CD4-positive, CD25-positive, alpha-beta regulatory T cell (primary cell): Measurements from ENCODE around the gene USP49. TPM values are rescaled to one million over a fixed set of nuclear protein-coding genes. Genes with fewer than 3 reads are reported as not detected.
"Not testable (repeated sequence)": the region's sequence is repeated elsewhere in the genome, so short reads cannot be mapped to it uniquely, and the experiment has no call there.

Experiments
- ATAC-seq, 2 donors: fragments of 150-1000 bp; cut with Tn5 transposase; one replicate each; pipeline ENCODE4 v1.10.0; 2021; ENCODE audit warnings: low read depth in 2 of 2, moderate number of reproducible peaks in 2 of 2, moderate library complexity in 1 of 2
- DNase-seq, 3 donors: peaks; one replicate each; pipeline versions ENCODE4 v3.0.0 to v3.0.0-alpha.2; 2012 to 2022; ENCODE audit warnings: mixed read lengths in 1 of 3
- H3K27ac ChIP-seq: one replicate; pipeline ENCODE4 v1.7.0; 2013; ENCODE audit warnings: mild to moderate bottlenecking, low read length; ENCODE audit not compliant: insufficient read depth, poor library complexity, severe bottlenecking
- H3K27me3 ChIP-seq: one replicate; pipeline ENCODE4 v1.7.0; 2013; ENCODE audit warnings: low read length; ENCODE audit not compliant: control insufficient read depth, insufficient read depth
- H3K36me3 ChIP-seq: one replicate; pipeline ENCODE4 v1.7.0; 2013; ENCODE audit warnings: mild to moderate bottlenecking, low read length, moderate library complexity; ENCODE audit not compliant: control insufficient read depth, insufficient read depth
- H3K4me1 ChIP-seq: 2 replicates; pipeline ENCODE4 v1.7.0; 2013; ENCODE audit warnings: mild to moderate bottlenecking, low read length; ENCODE audit not compliant: insufficient read depth, control insufficient read depth, poor library complexity, severe bottlenecking
- H3K4me3 ChIP-seq: one replicate; pipeline ENCODE4 v1.7.0; 2013; ENCODE audit warnings: low read depth, mild to moderate bottlenecking, low read length, moderate library complexity
- H3K9me3 ChIP-seq, 2 experiments: 1 replicate in 1 of 2; 2 replicates in 1 of 2; pipeline ENCODE4 v1.7.0; 2013; ENCODE audit warnings: low read length in 2 of 2, mild to moderate bottlenecking in 1 of 2, moderate library complexity in 1 of 2; ENCODE audit not compliant: control insufficient read depth in 2 of 2
- H3K27ac Mint-ChIP-seq, 3 donors: one replicate each; pipeline ENCODE4 v1.8.0; 2020 to 2022; ENCODE audit warnings: mild to moderate bottlenecking in 3 of 3, mixed read lengths in 3 of 3, moderate library complexity in 2 of 3
- H3K27me3 Mint-ChIP-seq: one replicate; pipeline ENCODE4 v1.8.0; 2022; ENCODE audit warnings: mild to moderate bottlenecking, mixed read lengths
- H3K36me3 Mint-ChIP-seq: one replicate; pipeline ENCODE4 v1.8.0; 2020; ENCODE audit warnings: mixed read lengths
- H3K4me1 Mint-ChIP-seq, 4 donors: one replicate each; pipeline ENCODE4 v1.8.0; 2020 to 2022; ENCODE audit warnings: mixed read lengths in 4 of 4, mild to moderate bottlenecking in 1 of 4
- H3K4me3 Mint-ChIP-seq, 4 donors: one replicate each; pipeline ENCODE4 v1.8.0; 2020 to 2022; ENCODE audit warnings: mild to moderate bottlenecking in 4 of 4, mixed read lengths in 4 of 4, moderate library complexity in 3 of 4
- H3K9me3 Mint-ChIP-seq, 7 donors: one replicate each; pipeline ENCODE4 v1.8.0; 2020 to 2022; ENCODE audit warnings: mixed read lengths in 7 of 7, mild to moderate bottlenecking in 3 of 7, moderate library complexity in 2 of 7
- polyA plus RNA-seq, 4 donors: library from polyadenylated mRNA; unstranded; fragments of 300-500 nt; fragmentation: Illumina TruSeq; gene quantifications; one replicate each; pipeline ENCODE4 v1.2.3, GENCODE V29; 2021
- total RNA-seq: library from RNA; stranded (reverse); gene quantifications from one replicate; pipeline ENCODE4 v1.2.3, GENCODE V29; 2022

USP49 gene
- total RNA-seq (2.9 TPM), polyA plus RNA-seq (1 to 10 TPM in 1 of 4 donors, under 1 TPM in 3; 0.34 to 1.0 (median 0.47) TPM)

GRCh38 chr6:41895300-41896233 lies at the start of gene USP49:
Gene USP49, minus strand, starts transcription at chr6:41895375. Its CDS starts 88,392 bp downstream, at chr6:41806983.
- H3K36me3 ChIP-seq = no peaks in the 10 kb centered on the region
- DNase-seq = peak; percentile 88 to 90 (median 89)
- Mint-ChIP-seq H3K27me3 (no peaks in the 10 kb centered on the region), H3K27ac (peak within 1 kb of the TSS in 2 of 3 donors; percentile 83 to 97), H3K36me3 (no peaks in the 10 kb centered on the region), H3K4me1 (peaks cover 0 to 14% (median 10%) of the 10 kb centered on the region in 4 donors), H3K9me3 (no peaks in the 10 kb centered on the region), H3K4me3 (no peak within 1 kb of the TSS)
- H3K9me3 ChIP-seq = no peaks in the 10 kb centered on the region
- H3K4me3 ChIP-seq = peak within 1 kb of the TSS; percentile 97
- ATAC-seq = peak; percentile 94 to 97
- H3K4me1 ChIP-seq = peaks cover 24% of the 10 kb centered on the region
- H3K27me3 ChIP-seq = no peaks in the 10 kb centered on the region
- H3K27ac ChIP-seq = peak within 1 kb of the TSS; percentile 79

- Histone ChIP-seq H3K9me3 (no peaks in the 10 kb centered on the region), H3K4me3 (no peak overlapping the region), H3K27me3 (no peaks in the 10 kb centered on the region), H3K36me3 (no peaks in the 10 kb centered on the region), H3K4me1 (peaks cover 34% of the 10 kb centered on the region), H3K27ac (peak overlapping the region; percentile 57)
- H3K36me3 Mint-ChIP-seq = peaks cover 8% of the 10 kb centered on the region
- H3K27me3 Mint-ChIP-seq = no peaks in the 10 kb centered on the region
- no peak for DNase-seq
- peak overlapping the region in 1 of 3 donors; percentile 56 for H3K27ac Mint-ChIP-seq
- no peak overlapping the region for H3K4me3 Mint-ChIP-seq
- no peak for ATAC-seq
- no peaks in the 10 kb centered on the region for H3K9me3 Mint-ChIP-seq
- peaks cover 22 to 58% (median 36%) of the 10 kb centered on the region in 4 donors for H3K4me1 Mint-ChIP-seq
Measured at GRCh38 chr6:41943456-41943855, 48.3 kb upstream of the USP49 start.

DNA sequence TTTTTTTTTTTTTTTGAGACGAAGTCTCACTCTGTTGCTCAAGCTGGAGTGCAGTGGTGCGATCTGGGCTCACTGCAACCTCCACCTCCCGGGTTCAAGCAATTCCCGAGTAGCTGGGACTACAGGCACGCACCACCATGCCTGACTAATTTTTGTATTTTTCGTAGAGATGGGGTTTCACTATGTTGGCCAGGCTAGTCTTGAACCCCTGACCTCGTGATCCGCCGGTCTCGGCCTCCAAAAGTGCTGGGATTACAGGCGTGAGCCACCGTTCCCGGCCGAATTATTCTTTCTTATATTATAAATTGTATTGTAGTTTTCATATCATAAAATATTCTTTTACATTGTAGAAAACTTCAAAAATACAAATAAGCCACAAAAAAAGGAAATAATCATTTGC lies 47.7 kb upstream of the USP49 start:
- not testable (repeated sequence) for H3K36me3 ChIP-seq, H3K36me3 Mint-ChIP-seq, H3K9me3 Mint-ChIP-seq, H3K9me3 ChIP-seq, H3K27me3 Mint-ChIP-seq, H3K4me3 ChIP-seq, DNase-seq, ATAC-seq, H3K27me3 ChIP-seq
- H3K4me3 Mint-ChIP-seq = peak overlapping the region in 2 of 4 donors; percentile 90 to 95
- peak overlapping the region in 2 of 3 donors; percentile 88 to 89 for H3K27ac Mint-ChIP-seq
- Histone ChIP-seq H3K27ac (peak overlapping the region; percentile 76), H3K4me1 (peaks cover 40% of the 10 kb centered on the region)
- peaks cover 22 to 61% (median 37%) of the 10 kb centered on the region in 4 donors for H3K4me1 Mint-ChIP-seq

- peak overlapping the region; percentile 88 to 89 (median 88) for H3K27ac Mint-ChIP-seq
- H3K4me1 Mint-ChIP-seq = peaks cover 23 to 61% (median 38%) of the 10 kb centered on the region in 4 donors
- peaks cover 3% of the 10 kb centered on the region for H3K36me3 Mint-ChIP-seq
- no peaks in the 10 kb centered on the region for H3K9me3 Mint-ChIP-seq
- Histone ChIP-seq H3K4me3 (peak overlapping the region; percentile 80), H3K9me3 (no peaks in the 10 kb centered on the region), H3K36me3 (peaks cover under 1% of the 10 kb centered on the region), H3K27me3 (no peaks in the 10 kb centered on the region), H3K4me1 (peaks cover 46% of the 10 kb centered on the region), H3K27ac (peak overlapping the region; percentile 76)
- H3K4me3 Mint-ChIP-seq = peak overlapping the region; percentile 90 to 95 (median 91)
- peak; percentile 16 to 22 for ATAC-seq
- DNase-seq = peak in 2 of 3 donors; percentile 23 to 43
- no peaks in the 10 kb centered on the region for H3K27me3 Mint-ChIP-seq
Measured at GRCh38 chr6:41942067-41942851, 47.1 kb upstream of the USP49 start.

- H3K4me1 Mint-ChIP-seq = peaks cover 24 to 65% (median 44%) of the 10 kb centered on the region in 4 donors
- peaks cover 54% of the 10 kb centered on the region for H3K4me1 ChIP-seq
- H3K9me3 ChIP-seq = no peaks in the 10 kb centered on the region
- H3K9me3 Mint-ChIP-seq = no peaks in the 10 kb centered on the region
- no peaks in the 10 kb centered on the region for H3K27me3 ChIP-seq
- DNase-seq (peak; percentile 78 to 93 (median 81)), ATAC-seq (peak; percentile 78 to 80)
- peak within 1 kb of the TSS; percentile 88 to 96 (median 92) for H3K27ac Mint-ChIP-seq
- H3K27ac ChIP-seq = peak within 1 kb of the TSS; percentile 76
- no peaks in the 10 kb centered on the region for H3K27me3 Mint-ChIP-seq
- peaks cover 6% of the 10 kb centered on the region for H3K36me3 Mint-ChIP-seq
- H3K4me3 ChIP-seq = peak within 1 kb of the TSS; percentile 80
- H3K4me3 Mint-ChIP-seq = peak within 1 kb of the TSS; percentile 93 to 98 (median 95)
- peaks cover 8% of the 10 kb centered on the region for H3K36me3 ChIP-seq
Measured at GRCh38 chr6:41941280-41942066, 46.3 kb upstream of the USP49 start, which contains the start of gene CCND3. Gene CCND3, minus strand, starts transcription at chr6:41941808. Its CDS starts 159 bp downstream, at chr6:41941649.

DNA sequence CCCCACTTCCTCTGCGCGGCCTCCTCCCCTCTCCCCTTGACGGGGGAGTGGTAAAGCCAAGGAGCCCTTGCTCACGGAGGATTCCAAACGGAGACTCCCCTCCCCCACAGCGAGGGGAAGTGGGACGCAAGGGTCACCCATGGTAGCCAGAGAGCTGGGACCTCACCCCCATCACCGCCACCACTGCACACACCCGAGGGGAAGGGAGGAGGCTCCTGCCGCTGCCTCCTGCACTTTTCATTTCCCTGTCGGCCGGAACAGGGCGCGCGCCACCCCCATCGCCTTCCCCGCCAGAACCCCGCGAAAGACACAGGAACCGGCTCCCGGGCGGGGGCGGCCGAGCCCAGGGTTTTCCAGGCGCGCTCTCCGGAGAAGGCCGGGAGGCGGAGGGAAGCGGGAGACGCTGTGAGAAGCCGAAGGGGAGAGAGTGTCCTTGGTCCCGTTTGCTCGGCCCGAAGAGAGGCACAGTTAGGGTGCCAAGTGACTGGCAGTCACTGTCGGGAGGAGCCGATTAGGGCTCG lies 45.6 kb upstream of the USP49 start:
- peaks cover 27 to 68% (median 49%) of the 10 kb centered on the region in 4 donors for H3K4me1 Mint-ChIP-seq

More for the DNA sequence above, 45.6 kb upstream of the USP49 start:
- peaks cover 60% of the 10 kb centered on the region for H3K4me1 ChIP-seq
- peaks cover 8% of the 10 kb centered on the region for H3K36me3 Mint-ChIP-seq
- no peaks in the 10 kb centered on the region for H3K27me3 Mint-ChIP-seq
- DNase-seq (peak; percentile 43 to 83 (median 62)), ATAC-seq (peak in 1 of 2 donors; percentile 15)
- H3K27ac ChIP-seq = peak overlapping the region; percentile 76
- peak overlapping the region; percentile 79 to 96 (median 92) for H3K27ac Mint-ChIP-seq
- H3K9me3 ChIP-seq = no peaks in the 10 kb centered on the region
- peak overlapping the region; percentile 93 to 98 (median 95) for H3K4me3 Mint-ChIP-seq
- no peaks in the 10 kb centered on the region for H3K9me3 Mint-ChIP-seq
- H3K27me3 ChIP-seq = no peaks in the 10 kb centered on the region
- H3K4me3 ChIP-seq = peak overlapping the region; percentile 74
- peaks cover 10% of the 10 kb centered on the region for H3K36me3 ChIP-seq
